ENCODE data around the gene SEC31B. TPM values are rescaled to one million over a fixed set of nuclear protein-coding genes. Genes with fewer than 3 reads are reported as not detected.

Gene SEC31B
- total RNA-seq, 1 experiment from 2014 or later = 6.3 TPM

GRCh38 chr10:100468322-100468721 lies 51.3 kb downstream of the SEC31B start:
- peaks cover 90% of the 10 kb centered on the region for H3K27me3 Mint-ChIP-seq (ENCODE audit: low read depth)
- Histone ChIP-seq H4K8ac (replicated peaks; ENCODE audit: insufficient read length, low read depth, low read length) (no peak overlapping the region), H3K27me3 (ENCODE audit: insufficient read depth, low read length) (no peaks in the 10 kb centered on the region)

More at GRCh38 chr10:100468322-100468721, 51.3 kb downstream of the SEC31B start:
- no peak overlapping the region for H2BK12ac ChIP-seq (ENCODE audit: insufficient read length, low read depth, low read length)
- H3K9me3 Mint-ChIP-seq = no peaks in the 10 kb centered on the region
- H3K4me2 ChIP-seq (ENCODE audit: insufficient read depth, insufficient read length, low read length) = no peak overlapping the region
- no peak overlapping the region for H2BK120ac ChIP-seq (ENCODE audit: low read depth, low read length, poor library complexity, severe bottlenecking)
- H3K36me3 Mint-ChIP-seq (ENCODE audit: insufficient read depth in 1 of 3, low read depth in 3 of 3) = no peaks in the 10 kb centered on the region
- H3T11ph ChIP-seq (ENCODE audit: low read length) = no peak overlapping the region
- TF ChIP-seq, protein P1, sequence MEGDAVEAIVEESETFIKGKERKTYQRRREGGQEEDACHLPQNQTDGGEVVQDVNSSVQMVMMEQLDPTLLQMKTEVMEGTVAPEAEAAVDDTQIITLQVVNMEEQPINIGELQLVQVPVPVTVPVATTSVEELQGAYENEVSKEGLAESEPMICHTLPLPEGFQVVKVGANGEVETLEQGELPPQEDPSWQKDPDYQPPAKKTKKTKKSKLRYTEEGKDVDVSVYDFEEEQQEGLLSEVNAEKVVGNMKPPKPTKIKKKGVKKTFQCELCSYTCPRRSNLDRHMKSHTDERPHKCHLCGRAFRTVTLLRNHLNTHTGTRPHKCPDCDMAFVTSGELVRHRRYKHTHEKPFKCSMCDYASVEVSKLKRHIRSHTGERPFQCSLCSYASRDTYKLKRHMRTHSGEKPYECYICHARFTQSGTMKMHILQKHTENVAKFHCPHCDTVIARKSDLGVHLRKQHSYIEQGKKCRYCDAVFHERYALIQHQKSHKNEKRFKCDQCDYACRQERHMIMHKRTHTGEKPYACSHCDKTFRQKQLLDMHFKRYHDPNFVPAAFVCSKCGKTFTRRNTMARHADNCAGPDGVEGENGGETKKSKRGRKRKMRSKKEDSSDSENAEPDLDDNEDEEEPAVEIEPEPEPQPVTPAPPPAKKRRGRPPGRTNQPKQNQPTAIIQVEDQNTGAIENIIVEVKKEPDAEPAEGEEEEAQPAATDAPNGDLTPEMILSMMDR (conservative IDR thresholded peaks at IDR 0.05) = no peak
- no peak for DNase-seq
- H4K5ac ChIP-seq (ENCODE audit: insufficient read length, low read depth, low read length) = no peak overlapping the region
- no peak overlapping the region for H3K56ac ChIP-seq (ENCODE audit: insufficient read length, low read depth, low read length)
- no peaks in the 10 kb centered on the region for H3K23me2 ChIP-seq (ENCODE audit: insufficient read length, low read depth, low read length, poor library complexity, severe bottlenecking)
- H4K20me1 ChIP-seq (ENCODE audit: control insufficient read depth, insufficient read depth, insufficient read length) = no peaks in the 10 kb centered on the region
- no peaks in the 10 kb centered on the region for H3K79me2 ChIP-seq (ENCODE audit: insufficient read depth, low read length)
- no peak overlapping the region for H3K27ac Mint-ChIP-seq
- H3K9ac ChIP-seq (ENCODE audit: extremely low read depth, insufficient read length, low read length) = no peak overlapping the region
- H4K91ac ChIP-seq (ENCODE audit: insufficient read length, low read depth, low read length) = no peak overlapping the region
- H3K27ac ChIP-seq (ENCODE audit: insufficient read length, low read depth, low read length) = no peak overlapping the region
- H2AK5ac ChIP-seq (ENCODE audit: insufficient read length, low read length) = no peak overlapping the region
- no peaks in the 10 kb centered on the region for H3K9me3 ChIP-seq (ENCODE audit: control insufficient read depth, low read depth, low read length)
- no peak overlapping the region for H3K18ac ChIP-seq (ENCODE audit: insufficient read length, low read depth, low read length)
- H3K4me3 Mint-ChIP-seq = no peak overlapping the region
- H2BK20ac ChIP-seq (ENCODE audit: low read depth, low read length, poor library complexity, severe bottlenecking) = no peak overlapping the region
- H3K23ac ChIP-seq (ENCODE audit: insufficient read length, low read depth, low read length) = no peak overlapping the region
- H3K79me1 ChIP-seq (ENCODE audit: insufficient read depth, low read depth, low read length, poor library complexity, severe bottlenecking) = no peaks in the 10 kb centered on the region
- H3K4me1 ChIP-seq (ENCODE audit: insufficient read depth, low read length) = no peaks in the 10 kb centered on the region
- no peak overlapping the region for H3K14ac ChIP-seq (ENCODE audit: insufficient read depth, low read length)
- no peak overlapping the region for H2AFZ ChIP-seq (ENCODE audit: low read length)
- H3K4ac ChIP-seq (ENCODE audit: low read depth, low read length) = no peak overlapping the region
- no CpG with 5 or more reads among the region's 5 CpGs for WGBS (ENCODE audit: extremely low coverage, insufficient read length, low lambda C conversion rate)
- H3K4me1 Mint-ChIP-seq = 0 out of 4 replicates have a peak, but pooled peaks cover 0 to 3% of the 10 kb centered on the region in 2 experiments
- H2BK15ac ChIP-seq (ENCODE audit: low read depth, low read length) = no peak overlapping the region
- H2BK5ac ChIP-seq (ENCODE audit: insufficient read length, low read length) = no peak overlapping the region
